Loucy (cell line): ENCODE data around the gene AFTPH.

ENCODE experiments used
- H2AFZ ChIP-seq: fragments of 200-600 bp; sonication (generic); 2 replicates; pipeline ENCODE4 v1.6.0; 2016; ENCODE audit warnings: antibody characterized with exemption, mild to moderate bottlenecking, low read length, moderate library complexity
- H3F3A ChIP-seq: fragments of 200-600 bp; 2 replicates; pipeline ENCODE4 v1.6.0; 2016; ENCODE audit warnings: antibody characterized with exemption, low read depth, mild to moderate bottlenecking
- H3K27me3 ChIP-seq: fragments of 200-600 bp; sonication (generic); 2 replicates; pipeline ENCODE4 v1.6.1; 2014; ENCODE audit warnings: low read length, mild to moderate bottlenecking; ENCODE audit not compliant: insufficient read depth, poor library complexity, severe bottlenecking
- H3K36me3 ChIP-seq: fragments of 200-600 bp; sonication (generic); 2 replicates; pipeline ENCODE4 v1.6.1; 2016; ENCODE audit warnings: low read length; ENCODE audit not compliant: insufficient read depth
- H3K4me1 ChIP-seq: fragments of 200-600 bp; sonication (generic); 2 replicates; pipeline ENCODE4 v1.5.1; 2014; ENCODE audit warnings: low read length, mild to moderate bottlenecking; ENCODE audit not compliant: insufficient read depth, poor library complexity, severe bottlenecking
- H3K4me2 ChIP-seq: fragments of 200-600 bp; sonication (generic); 2 replicates; pipeline ENCODE4 v1.6.0; 2014; ENCODE audit warnings: antibody characterized with exemption, low read length, low read depth, mild to moderate bottlenecking; ENCODE audit not compliant: poor library complexity, severe bottlenecking
- H3K4me3 ChIP-seq: fragments of 200-600 bp; sonication (generic); 2 replicates; pipeline ENCODE4 v1.5.1; 2014; ENCODE audit warnings: low read length, mild to moderate bottlenecking, mixed read lengths; ENCODE audit not compliant: poor library complexity, severe bottlenecking
- H3K79me2 ChIP-seq: fragments of 200-600 bp; sonication (generic); 2 replicates; pipeline ENCODE4 v1.6.1; 2014; ENCODE audit warnings: low read length; ENCODE audit not compliant: insufficient read depth
- H3K9ac ChIP-seq: fragments of 200-600 bp; sonication (generic); 2 replicates; pipeline ENCODE4 v1.6.0; 2014; ENCODE audit warnings: mild to moderate bottlenecking, low read depth, low read length, moderate library complexity; ENCODE audit not compliant: poor library complexity, severe bottlenecking
- H3K9me2 ChIP-seq: fragments of 200-600 bp; sonication (generic); replicated peaks from 2 replicates; pipeline ENCODE4 v1.6.1; 2016; ENCODE audit warnings: low read depth, low read length, mixed read lengths
- H3K9me3 ChIP-seq: fragments of 200-600 bp; sonication (generic); 2 replicates; pipeline ENCODE4 v1.6.1; 2014; ENCODE audit warnings: mild to moderate bottlenecking, antibody characterized with exemption, low read length, low read depth; ENCODE audit not compliant: insufficient read depth
- H4K20me1 ChIP-seq: fragments of 200-600 bp; sonication (generic); 2 replicates; pipeline ENCODE4 v1.6.0; 2014; ENCODE audit warnings: antibody characterized with exemption, low read length, mild to moderate bottlenecking; ENCODE audit not compliant: insufficient read depth, poor library complexity, severe bottlenecking
- EZH2phosphoT487 ChIP-seq: fragments of 200-600 bp; IDR thresholded peaks from 2 replicates; pipeline ENCODE4 v1.6.1; 2018; ENCODE audit warnings: antibody characterized with exemption, mild to moderate bottlenecking, moderate library complexity, borderline replicate concordance
- TF ChIP-seq, protein P1 (sequence below): fragments of 200-600 bp; sonication (generic); conservative IDR thresholded peaks from 2 replicates; pipeline ENCODE4 v1.5.1; 2014; ENCODE audit warnings: mild to moderate bottlenecking, antibody characterized with exemption, low read length

AFTPH gene

DNA sequence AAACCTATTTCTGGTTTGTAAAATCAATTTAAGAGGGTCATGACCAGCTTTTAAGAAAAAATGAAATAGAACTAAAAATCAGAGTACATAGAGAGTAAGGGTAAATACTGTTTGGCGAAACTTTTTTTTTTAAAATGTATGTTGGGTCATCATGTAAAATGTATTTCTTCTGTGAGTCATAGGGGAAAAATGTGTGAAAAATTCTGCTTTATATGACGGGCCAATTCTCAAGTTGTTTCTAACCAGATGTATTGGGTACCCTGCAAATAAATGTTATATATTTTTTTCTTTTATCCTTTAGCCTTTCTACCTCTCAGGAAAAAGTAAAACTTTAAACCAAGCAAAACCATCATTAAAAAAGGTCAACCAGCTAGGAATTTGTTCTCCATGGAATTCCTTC lies 13.9 kb downstream of the AFTPH start:
- Histone ChIP-seq H2AFZ (no peak overlapping the region), H3F3A (no peaks in the 10 kb centered on the region), H3K4me3 (no peak overlapping the region), H3K9me3 (no peaks in the 10 kb centered on the region), H4K20me1 (peaks cover 22% of the 10 kb centered on the region), H3K79me2 (peaks cover 96% of the 10 kb centered on the region), H3K9me2 (no peaks in the 10 kb centered on the region), H3K9ac (no peak overlapping the region), H3K4me1 (peaks cover 18% of the 10 kb centered on the region), H3K4me2 (no peak overlapping the region), H3K27me3 (no peaks in the 10 kb centered on the region), H3K36me3 (no peaks in the 10 kb centered on the region)
- TF ChIP-seq, protein P1, sequence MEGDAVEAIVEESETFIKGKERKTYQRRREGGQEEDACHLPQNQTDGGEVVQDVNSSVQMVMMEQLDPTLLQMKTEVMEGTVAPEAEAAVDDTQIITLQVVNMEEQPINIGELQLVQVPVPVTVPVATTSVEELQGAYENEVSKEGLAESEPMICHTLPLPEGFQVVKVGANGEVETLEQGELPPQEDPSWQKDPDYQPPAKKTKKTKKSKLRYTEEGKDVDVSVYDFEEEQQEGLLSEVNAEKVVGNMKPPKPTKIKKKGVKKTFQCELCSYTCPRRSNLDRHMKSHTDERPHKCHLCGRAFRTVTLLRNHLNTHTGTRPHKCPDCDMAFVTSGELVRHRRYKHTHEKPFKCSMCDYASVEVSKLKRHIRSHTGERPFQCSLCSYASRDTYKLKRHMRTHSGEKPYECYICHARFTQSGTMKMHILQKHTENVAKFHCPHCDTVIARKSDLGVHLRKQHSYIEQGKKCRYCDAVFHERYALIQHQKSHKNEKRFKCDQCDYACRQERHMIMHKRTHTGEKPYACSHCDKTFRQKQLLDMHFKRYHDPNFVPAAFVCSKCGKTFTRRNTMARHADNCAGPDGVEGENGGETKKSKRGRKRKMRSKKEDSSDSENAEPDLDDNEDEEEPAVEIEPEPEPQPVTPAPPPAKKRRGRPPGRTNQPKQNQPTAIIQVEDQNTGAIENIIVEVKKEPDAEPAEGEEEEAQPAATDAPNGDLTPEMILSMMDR, result no peak
- TF ChIP-seq EZH2phosphoT487, result no peak

DNA sequence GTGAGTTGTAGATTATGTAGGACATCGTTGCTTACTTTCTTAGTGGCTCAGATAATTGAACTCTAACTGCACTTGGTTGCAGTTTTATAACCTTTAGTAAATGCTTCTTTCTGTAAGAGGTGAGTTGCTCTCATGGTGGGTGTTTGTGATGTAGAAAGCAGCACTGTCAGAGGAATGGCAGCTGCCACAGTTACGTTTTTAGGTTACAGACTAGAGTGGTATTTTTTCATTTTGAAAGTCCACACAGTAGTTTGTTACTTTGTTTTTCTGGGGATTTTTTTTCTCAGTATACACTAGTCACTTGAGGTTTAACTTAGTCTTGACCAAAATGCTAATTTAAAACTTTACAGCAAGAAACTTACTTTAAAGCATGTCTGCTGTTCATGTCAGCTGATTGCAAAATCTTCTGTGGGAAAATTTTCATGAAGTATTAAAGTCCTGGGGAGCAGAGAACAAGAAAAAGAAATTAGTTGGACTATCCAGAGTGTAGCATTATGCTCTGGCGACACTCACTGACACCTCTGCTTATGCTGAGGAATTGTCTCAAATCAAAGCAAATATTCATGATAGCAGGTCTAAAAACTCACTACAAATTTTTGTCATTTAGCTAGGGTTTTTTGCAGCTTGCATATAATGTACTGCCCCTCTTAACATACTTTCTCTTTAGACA lies 14.8 kb downstream of the AFTPH start:
- Histone ChIP-seq H3K9me2 (no peaks in the 10 kb centered on the region), H3K4me1 (peaks cover 10% of the 10 kb centered on the region), H2AFZ (no peak overlapping the region), H3K4me3 (no peak overlapping the region), H3K4me2 (no peak overlapping the region), H3K9ac (no peak overlapping the region), H3K9me3 (no peaks in the 10 kb centered on the region), H3K27me3 (no peaks in the 10 kb centered on the region), H4K20me1 (peaks cover 16% of the 10 kb centered on the region), H3K79me2 (peaks cover 97% of the 10 kb centered on the region), H3K36me3 (no peaks in the 10 kb centered on the region), H3F3A (no peaks in the 10 kb centered on the region)
- TF ChIP-seq, protein P1, result no peak
- no peak for TF ChIP-seq EZH2phosphoT487

DNA sequence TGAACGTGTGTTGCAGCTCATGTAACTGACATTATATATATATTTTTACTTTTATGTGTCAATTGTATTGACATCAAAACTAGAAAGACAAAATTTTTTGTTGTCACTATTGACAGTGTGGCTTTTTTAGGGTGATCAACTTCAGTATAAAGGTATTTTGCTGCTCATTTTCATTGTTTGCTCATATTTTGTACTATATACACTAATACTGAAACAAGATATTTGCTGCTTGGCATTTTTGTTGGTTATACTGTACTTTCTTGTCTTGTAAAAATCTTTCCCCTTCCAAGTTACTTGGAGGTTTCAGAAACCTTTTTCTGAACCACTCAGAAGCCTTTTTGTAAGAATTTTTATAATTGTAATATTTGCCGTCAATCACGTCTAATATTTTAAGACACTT lies 16.5 kb downstream of the AFTPH start:
- H3K79me2 ChIP-seq, result peaks cover 91% of the 10 kb centered on the region
- H3K36me3 ChIP-seq, result no peaks in the 10 kb centered on the region
- H3F3A ChIP-seq, result no peaks in the 10 kb centered on the region
- no peak for TF ChIP-seq EZH2phosphoT487
- TF ChIP-seq, protein P1, result no peak
- H3K4me1 ChIP-seq, result peaks cover 4% of the 10 kb centered on the region
- peaks cover 16% of the 10 kb centered on the region for H4K20me1 ChIP-seq
- H2AFZ ChIP-seq, result no peak overlapping the region
- H3K4me3 ChIP-seq, result no peak overlapping the region
- no peak overlapping the region for H3K9ac ChIP-seq
- H3K4me2 ChIP-seq, result no peak overlapping the region
- no peaks in the 10 kb centered on the region for H3K9me2 ChIP-seq
- no peaks in the 10 kb centered on the region for H3K9me3 ChIP-seq
- no peaks in the 10 kb centered on the region for H3K27me3 ChIP-seq
